ENCODE data around the gene LMF1. TPM values are rescaled to one million over a fixed set of nuclear protein-coding genes. Genes with fewer than 3 reads are reported as not detected.

LMF1 gene
- total RNA-seq, 1 donor from 2014 or later: 14.3 TPM

DNA sequence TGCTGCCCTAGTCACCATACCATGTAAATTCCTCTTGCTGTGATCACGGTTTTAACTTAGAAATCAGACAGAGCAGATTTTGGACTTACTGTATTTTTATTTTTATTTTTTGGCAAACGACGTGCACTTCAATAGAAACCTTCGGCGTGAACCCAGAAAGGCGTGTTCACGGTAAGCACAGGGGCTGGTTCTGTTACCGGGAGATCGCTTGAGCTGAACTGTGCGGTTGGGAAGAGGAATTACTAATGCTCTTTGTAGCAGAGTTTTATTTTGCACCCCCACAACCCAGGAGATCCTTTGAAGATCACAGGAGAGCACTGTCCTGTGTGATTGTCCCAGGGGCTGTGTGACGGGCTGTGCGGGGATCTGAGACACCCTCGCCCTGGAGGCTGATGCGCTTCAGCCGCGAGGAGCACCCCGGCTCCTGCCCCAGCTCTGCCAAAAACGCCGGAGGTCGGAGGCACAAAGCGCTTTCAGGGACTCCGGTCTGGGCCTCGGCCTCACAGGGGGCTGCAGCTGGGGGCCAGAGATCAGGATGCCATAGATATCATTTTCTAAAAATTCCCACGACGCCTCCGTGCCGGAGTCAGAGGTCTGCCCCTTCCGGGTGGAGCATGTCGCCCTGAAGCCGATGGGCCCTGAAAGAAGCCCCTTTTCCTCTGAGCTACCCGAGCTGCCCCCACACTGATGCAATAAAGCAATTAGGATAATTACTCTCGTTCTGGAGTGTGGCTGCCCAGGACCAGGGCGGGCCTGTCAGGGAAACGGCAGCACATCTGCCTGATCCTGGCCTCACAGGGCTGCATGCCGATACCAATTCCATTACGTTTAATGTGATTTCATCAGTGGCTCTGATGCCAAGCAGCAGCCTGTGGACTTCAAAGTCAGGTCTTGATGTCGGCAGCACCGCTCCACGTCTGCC is 71.8 kb downstream of the LMF1 start:
- intact Hi-C loops (cut with micrococcal nuclease): no loop called here
- DNase-seq (ENCODE audit: low spot score): no peak
- no peaks in the 10 kb centered on the region for H3K36me3 Mint-ChIP-seq (ENCODE audit: low read depth)
- H3K4me1 Mint-ChIP-seq (ENCODE audit: low read depth): no peaks in the 10 kb centered on the region
- H3K27ac Mint-ChIP-seq: no peak overlapping the region
- H3K4me3 Mint-ChIP-seq (ENCODE audit: low read depth): no peak overlapping the region
- H3K9me3 Mint-ChIP-seq: no peaks in the 10 kb centered on the region
- H3K27me3 Mint-ChIP-seq (ENCODE audit: low read depth): no peaks in the 10 kb centered on the region

DNA sequence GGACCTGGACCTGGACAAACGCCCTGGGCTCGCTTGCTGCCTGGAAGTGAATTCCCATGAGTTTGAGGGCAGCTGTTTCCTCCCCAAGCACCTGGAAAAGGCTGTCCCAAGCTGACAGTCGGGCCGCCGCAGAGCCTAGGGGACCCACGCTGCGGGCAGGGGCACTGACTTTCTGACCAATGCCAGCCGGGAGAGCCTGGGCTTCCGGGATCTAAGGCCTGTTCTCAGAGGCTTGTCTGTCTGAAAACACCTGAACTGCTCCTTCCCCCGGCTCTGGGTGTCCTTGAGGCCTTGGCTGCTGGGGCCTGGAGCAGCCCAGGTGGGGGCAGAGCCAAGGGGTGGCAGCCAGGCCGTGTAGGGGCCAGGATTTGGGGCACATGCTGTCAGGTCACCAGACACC is 72.6 kb downstream of the LMF1 start:
- intact Hi-C loops (cut with micrococcal nuclease): no loop called here
- no peak overlapping the region for H3K27ac Mint-ChIP-seq

DNA sequence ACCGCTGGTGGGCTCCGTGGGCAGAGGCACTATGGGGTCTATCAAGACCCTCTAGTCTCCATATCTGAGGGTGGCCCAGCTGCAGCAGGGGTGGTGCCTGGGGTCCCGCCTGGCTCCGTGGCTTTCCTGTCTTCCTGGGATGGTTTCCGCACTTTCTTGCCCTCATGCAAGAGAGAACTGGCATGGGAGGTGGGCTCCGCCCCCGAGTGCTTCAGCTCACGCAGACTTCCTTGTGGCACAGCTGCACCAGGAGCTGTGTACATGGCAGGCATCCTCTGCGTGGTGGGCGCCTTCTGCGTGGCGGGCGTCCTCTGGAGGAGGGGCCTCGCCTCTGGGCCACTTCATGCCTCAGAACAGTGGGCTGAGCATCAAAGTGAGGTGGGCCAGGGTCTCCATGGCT is 73.1 kb downstream of the LMF1 start:
- Mint-ChIP-seq H3K4me1 (ENCODE audit: low read depth) (no peaks in the 10 kb centered on the region), H3K4me3 (ENCODE audit: low read depth) (no peak overlapping the region), H3K27ac (no peak overlapping the region), H3K9me3 (no peaks in the 10 kb centered on the region), H3K27me3 (ENCODE audit: low read depth) (no peaks in the 10 kb centered on the region), H3K36me3 (ENCODE audit: low read depth) (no peaks in the 10 kb centered on the region)
- DNase-seq (ENCODE audit: low spot score): no peak
- intact Hi-C loops (cut with micrococcal nuclease): no loop called here

More for the DNA sequence above, 72.6 kb downstream of the LMF1 start:
- H3K9me3 Mint-ChIP-seq: no peaks in the 10 kb centered on the region
- no peak overlapping the region for H3K4me3 Mint-ChIP-seq (ENCODE audit: low read depth)
- H3K4me1 Mint-ChIP-seq (ENCODE audit: low read depth): no peaks in the 10 kb centered on the region
- DNase-seq (ENCODE audit: low spot score): no peak
- no peaks in the 10 kb centered on the region for H3K27me3 Mint-ChIP-seq (ENCODE audit: low read depth)
- H3K36me3 Mint-ChIP-seq (ENCODE audit: low read depth): no peaks in the 10 kb centered on the region

DNA sequence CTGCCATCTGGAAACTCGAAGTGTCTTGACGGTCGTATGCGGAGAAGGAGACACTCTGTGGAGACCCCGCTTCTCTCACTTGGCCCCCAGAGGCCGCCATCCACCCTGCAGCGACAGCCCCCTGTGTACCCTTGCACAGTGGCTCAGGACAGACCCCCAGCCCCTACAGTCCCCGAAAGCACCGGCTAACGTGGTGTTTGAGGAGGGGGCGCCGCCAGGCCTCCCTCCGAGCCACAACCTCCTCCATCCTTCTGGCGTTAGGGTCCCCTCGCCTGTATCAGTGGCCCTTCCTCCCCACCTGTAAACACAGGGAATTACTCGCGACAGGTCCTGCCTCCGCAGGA is 73.6 kb downstream of the LMF1 start:
- no peak for DNase-seq (ENCODE audit: low spot score)
- intact Hi-C loops (cut with micrococcal nuclease): no loop called here
- Mint-ChIP-seq H3K27me3 (ENCODE audit: low read depth) (no peaks in the 10 kb centered on the region), H3K9me3 (no peaks in the 10 kb centered on the region), H3K4me1 (ENCODE audit: low read depth) (no peaks in the 10 kb centered on the region), H3K36me3 (ENCODE audit: low read depth) (no peaks in the 10 kb centered on the region), H3K27ac (no peak overlapping the region), H3K4me3 (ENCODE audit: low read depth) (no peak overlapping the region)

DNA sequence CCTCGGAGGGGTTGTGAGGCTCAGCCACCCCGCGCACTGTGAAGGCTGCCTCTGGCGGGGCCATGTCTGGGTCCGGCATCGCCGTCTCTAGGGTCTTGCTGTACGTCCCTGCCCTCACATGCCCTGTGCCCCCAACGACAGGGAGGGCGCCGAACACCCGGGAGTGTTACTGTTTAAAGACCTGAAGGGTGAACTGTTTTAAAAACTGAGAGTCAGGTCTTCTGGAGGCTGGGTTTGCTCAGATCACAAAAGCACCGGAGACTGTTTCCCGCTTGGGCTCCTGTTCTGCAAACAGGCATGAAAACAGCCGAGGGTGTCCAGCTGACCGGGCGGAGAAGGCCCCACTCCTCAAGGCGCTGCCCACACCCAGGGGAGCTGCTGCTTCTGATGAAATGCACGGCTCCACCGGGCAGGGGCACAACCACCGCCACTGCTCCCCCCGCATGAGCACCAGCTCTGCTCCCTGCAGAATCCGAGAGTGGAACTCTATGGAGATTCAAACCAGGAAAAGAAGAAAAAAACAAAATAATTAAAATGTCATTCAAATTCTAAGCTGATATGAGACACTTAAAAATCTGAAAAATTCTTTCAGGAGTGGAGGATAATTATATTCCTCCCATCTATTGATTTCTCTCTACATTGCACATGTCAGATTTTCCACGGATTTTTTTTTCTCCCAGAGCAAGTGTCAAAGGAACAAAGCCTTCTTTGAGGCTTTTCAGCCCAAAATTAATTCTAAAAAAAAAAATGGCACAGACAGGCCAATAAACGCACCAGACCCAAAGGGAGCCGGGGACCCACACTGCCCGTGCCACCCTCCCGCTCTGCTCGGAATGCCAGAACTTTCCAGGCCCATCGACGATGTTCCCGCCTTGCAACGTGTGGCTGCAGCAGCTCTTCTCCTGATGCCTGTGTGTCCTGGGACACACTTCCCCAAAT is 74.3 kb downstream of the LMF1 start:
- Mint-ChIP-seq H3K4me3 (ENCODE audit: low read depth) (no peak overlapping the region), H3K27ac (no peak overlapping the region), H3K9me3 (no peaks in the 10 kb centered on the region), H3K27me3 (ENCODE audit: low read depth) (no peaks in the 10 kb centered on the region), H3K36me3 (ENCODE audit: low read depth) (no peaks in the 10 kb centered on the region), H3K4me1 (ENCODE audit: low read depth) (no peaks in the 10 kb centered on the region)
- no peak for DNase-seq (ENCODE audit: low spot score)
- intact Hi-C loops (cut with micrococcal nuclease): no loop called here

DNA sequence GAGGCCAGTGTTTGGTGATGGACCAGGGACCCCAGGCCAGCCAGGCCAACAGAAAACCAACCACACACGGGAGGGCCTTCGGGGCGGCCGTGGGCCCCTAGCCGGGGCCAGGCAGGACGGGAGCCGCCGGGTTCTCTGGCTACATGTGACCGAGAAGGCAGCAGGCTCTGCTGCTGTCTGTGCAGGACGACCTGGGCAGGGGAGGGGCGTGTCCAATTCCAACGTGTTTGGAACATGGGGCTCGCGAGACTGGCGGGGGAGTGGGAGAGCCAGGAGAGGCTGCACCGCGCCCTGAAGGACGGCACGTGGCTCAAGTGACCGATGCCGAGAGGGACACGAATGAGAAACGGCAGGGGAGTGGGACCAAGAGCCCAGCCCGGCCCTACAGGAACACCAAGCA is 75.4 kb downstream of the LMF1 start:
- Mint-ChIP-seq H3K36me3 (ENCODE audit: low read depth) (no peaks in the 10 kb centered on the region), H3K27ac (no peak overlapping the region), H3K4me3 (ENCODE audit: low read depth) (no peak overlapping the region), H3K9me3 (no peaks in the 10 kb centered on the region), H3K4me1 (ENCODE audit: low read depth) (no peaks in the 10 kb centered on the region), H3K27me3 (ENCODE audit: low read depth) (no peaks in the 10 kb centered on the region)
- DNase-seq (ENCODE audit: low spot score): no peak
- intact Hi-C loops (cut with micrococcal nuclease): no loop called here

DNA sequence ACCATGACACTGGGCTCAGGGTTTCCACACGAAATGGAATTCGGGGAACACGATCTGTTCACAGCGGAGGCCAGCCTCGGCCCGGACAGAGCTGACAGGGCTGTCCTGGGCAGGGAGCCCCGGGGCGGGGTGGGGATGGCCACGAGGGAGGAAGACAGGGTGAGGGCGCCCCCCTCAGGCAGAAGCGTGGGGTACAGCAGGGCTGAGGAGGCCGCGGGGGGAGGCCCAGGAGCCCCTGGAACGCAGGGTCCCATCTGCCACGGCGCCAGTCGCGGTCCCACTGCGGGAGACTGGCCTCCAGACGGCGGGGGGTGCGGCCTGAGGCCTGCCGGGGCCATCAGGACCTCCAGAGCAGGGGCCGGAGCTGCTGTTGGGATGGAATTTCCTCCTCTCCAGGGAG is 75.9 kb downstream of the LMF1 start:
- DNase-seq (ENCODE audit: low spot score): no peak

DNA sequence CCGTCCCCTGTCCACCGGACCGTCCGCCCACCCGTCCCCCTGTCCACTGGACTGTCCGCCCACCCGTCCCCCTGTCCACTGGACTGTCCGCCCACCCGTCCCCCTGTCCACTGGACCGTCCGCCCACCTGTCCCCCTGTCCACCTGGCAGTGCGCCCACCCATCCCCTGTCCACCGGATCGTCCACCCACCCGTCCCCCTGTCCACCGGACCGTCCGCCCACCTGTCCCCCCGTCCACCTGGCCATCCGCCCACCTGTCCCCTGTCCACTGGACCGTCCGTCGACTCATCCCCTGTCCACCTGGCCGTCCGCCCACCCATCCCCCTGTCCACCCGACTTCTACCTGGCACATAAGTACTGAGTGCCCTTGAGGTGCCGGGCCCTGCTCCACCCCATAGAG is 76.6 kb downstream of the LMF1 start:
- intact Hi-C loops (cut with micrococcal nuclease): no loop called here
- Mint-ChIP-seq H3K27ac (no peak overlapping the region), H3K4me3 (ENCODE audit: low read depth) (no peak overlapping the region), H3K9me3 (no peaks in the 10 kb centered on the region), H3K4me1 (ENCODE audit: low read depth) (no peaks in the 10 kb centered on the region), H3K27me3 (ENCODE audit: low read depth) (no peaks in the 10 kb centered on the region), H3K36me3 (ENCODE audit: low read depth) (no peaks in the 10 kb centered on the region)
- DNase-seq (ENCODE audit: low spot score): no peak

More for the DNA sequence above, 75.9 kb downstream of the LMF1 start:
- Mint-ChIP-seq H3K36me3 (ENCODE audit: low read depth) (no peaks in the 10 kb centered on the region), H3K4me1 (ENCODE audit: low read depth) (no peaks in the 10 kb centered on the region), H3K4me3 (ENCODE audit: low read depth) (no peak overlapping the region), H3K9me3 (no peaks in the 10 kb centered on the region), H3K27ac (no peak overlapping the region), H3K27me3 (ENCODE audit: low read depth) (no peaks in the 10 kb centered on the region)
- intact Hi-C loops (cut with micrococcal nuclease): no loop called here

DNA sequence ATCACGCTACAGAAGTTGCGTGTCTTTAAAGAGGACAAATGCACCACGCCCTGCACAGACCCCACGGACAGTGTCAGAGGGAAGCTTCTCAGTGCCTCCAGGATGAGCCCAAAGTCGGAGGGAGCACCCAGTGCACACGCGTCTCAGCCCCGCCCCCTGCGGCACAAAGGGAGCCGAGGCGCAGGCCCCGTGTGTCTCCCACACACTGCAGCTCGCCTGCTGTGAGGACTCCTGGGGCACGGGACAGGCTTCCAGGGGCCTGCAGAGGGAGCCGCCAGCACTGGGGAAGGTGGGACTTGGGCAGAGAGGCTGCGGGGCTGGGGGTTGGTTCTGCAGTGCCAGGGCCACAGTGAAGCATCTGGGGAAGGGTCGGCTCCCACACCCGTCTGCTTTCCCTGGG is 77.4 kb downstream of the LMF1 start:
- Mint-ChIP-seq H3K27ac (no peak overlapping the region), H3K4me3 (ENCODE audit: low read depth) (no peak overlapping the region), H3K36me3 (ENCODE audit: low read depth) (no peaks in the 10 kb centered on the region), H3K4me1 (ENCODE audit: low read depth) (no peaks in the 10 kb centered on the region), H3K9me3 (no peaks in the 10 kb centered on the region), H3K27me3 (ENCODE audit: low read depth) (no peaks in the 10 kb centered on the region)
- intact Hi-C loops (cut with micrococcal nuclease): no loop called here
- no peak for DNase-seq (ENCODE audit: low spot score)

DNA sequence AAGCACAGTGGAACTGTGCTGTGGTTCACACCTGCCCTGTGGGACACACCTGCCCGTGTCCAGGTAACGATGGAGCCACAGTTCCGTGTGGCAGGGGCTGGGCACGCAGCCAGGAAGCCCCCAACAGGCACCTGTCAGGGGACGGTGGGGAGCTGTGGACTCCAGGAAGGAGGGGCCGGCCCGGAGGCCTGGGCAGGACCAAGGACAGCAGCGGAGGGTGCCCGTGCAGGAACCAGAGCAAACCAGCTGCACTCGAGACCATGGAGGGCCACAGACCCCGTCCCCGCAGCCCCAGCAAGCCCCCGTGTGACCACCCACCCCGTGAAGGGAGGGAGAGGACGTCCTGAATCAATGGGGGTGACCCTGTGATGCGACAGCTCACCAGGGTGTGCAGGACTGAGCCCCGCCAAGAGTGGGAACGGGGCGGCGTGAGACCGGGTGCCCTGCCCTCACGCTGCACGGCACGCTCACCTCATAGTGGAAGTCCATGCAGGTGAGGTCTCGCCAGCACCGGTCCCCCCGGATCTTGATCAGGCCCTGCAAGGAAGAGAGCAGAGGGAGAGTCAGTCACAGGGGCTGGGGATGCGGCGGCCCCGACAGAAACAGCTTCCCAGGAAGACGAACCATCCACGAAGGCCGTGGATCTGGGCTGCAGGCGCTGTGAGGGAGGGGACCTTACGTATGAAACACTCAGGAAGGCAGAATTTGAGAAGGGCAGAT is 78.1 kb downstream of the LMF1 start:
- intact Hi-C loops (cut with micrococcal nuclease): no loop called here
- Mint-ChIP-seq H3K36me3 (ENCODE audit: low read depth) (no peaks in the 10 kb centered on the region), H3K4me3 (ENCODE audit: low read depth) (no peak overlapping the region), H3K27me3 (ENCODE audit: low read depth) (no peaks in the 10 kb centered on the region), H3K4me1 (ENCODE audit: low read depth) (no peaks in the 10 kb centered on the region), H3K9me3 (no peaks in the 10 kb centered on the region), H3K27ac (no peak overlapping the region)
- no peak for DNase-seq (ENCODE audit: low spot score)

DNA sequence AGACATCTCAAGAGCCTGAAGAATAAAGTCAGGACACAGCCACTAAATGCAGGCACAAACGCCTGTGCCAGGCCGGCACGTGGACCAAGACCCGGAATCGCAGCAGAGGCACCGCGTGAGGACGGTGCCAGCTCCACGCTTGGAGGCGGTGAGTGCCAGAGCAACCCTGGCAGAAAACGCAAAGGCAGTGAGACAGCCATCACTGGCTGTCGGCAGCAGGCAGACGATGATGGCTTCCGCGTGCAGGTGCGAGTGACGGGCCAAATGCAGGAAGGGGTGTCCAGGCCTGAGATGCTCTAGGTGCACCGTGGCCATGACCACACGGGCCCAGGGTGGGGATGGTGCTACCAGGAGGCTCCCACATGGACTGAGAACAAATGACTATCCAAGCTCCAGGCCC is 78.8 kb downstream of the LMF1 start:
- Mint-ChIP-seq H3K27ac (no peak overlapping the region), H3K36me3 (ENCODE audit: low read depth) (no peaks in the 10 kb centered on the region), H3K4me3 (ENCODE audit: low read depth) (no peak overlapping the region), H3K4me1 (ENCODE audit: low read depth) (no peaks in the 10 kb centered on the region), H3K27me3 (ENCODE audit: low read depth) (no peaks in the 10 kb centered on the region), H3K9me3 (no peaks in the 10 kb centered on the region)
- DNase-seq (ENCODE audit: low spot score): no peak
- intact Hi-C loops (cut with micrococcal nuclease): no loop called here

DNA sequence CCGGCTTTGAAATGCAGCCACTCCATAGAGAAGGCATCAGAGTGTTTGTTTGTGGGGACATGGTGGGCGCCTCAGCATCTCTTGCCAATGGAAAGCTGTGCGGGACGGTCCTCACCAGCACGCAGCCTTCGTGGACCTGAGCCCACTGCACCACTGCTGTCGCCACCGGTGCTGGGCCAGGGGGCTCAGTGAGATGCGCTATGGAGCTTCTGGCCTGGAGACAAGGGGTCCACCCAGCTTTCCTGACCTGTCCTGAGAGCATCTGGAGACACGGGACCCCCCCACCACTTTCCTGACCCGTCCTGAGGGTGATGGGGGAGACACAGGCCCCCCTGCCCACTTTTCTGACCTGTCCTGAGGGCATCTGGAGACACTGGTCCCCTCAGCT is 79.4 kb downstream of the LMF1 start:
- no peak for DNase-seq (ENCODE audit: low spot score)
- Mint-ChIP-seq H3K4me1 (ENCODE audit: low read depth) (no peaks in the 10 kb centered on the region), H3K9me3 (no peaks in the 10 kb centered on the region), H3K4me3 (ENCODE audit: low read depth) (no peak overlapping the region), H3K36me3 (ENCODE audit: low read depth) (no peaks in the 10 kb centered on the region), H3K27me3 (ENCODE audit: low read depth) (no peaks in the 10 kb centered on the region), H3K27ac (no peak overlapping the region)
- intact Hi-C loops (cut with micrococcal nuclease): no loop called here
